H1 (cell line): Measurements from ENCODE around the gene PPP4R3A. TPM values are rescaled to one million over a fixed set of nuclear protein-coding genes. Genes with fewer than 3 reads are reported as not detected.

Source experiments
- CHD7 ChIP-seq: fragments of 300-600 bp; sonication (generic); IDR thresholded peaks from 2 replicates; pipeline ENCODE4 v1.7.1; 2012; ENCODE audit warnings: low read length, moderate library complexity, mild to moderate bottlenecking, inconsistent platforms; ENCODE audit not compliant: insufficient replicate concordance
- polyA plus RNA-seq, 7 experiments: library from polyadenylated mRNA; depleted of rRNA in 3 of 7; stranded (reverse) in 5 of 7; unstranded in 2 of 7; fragments of >200 nt in 5 of 7; fragments of 200-250 nt in 2 of 7; gene quantifications; 1 replicate in 5 of 7; 2 replicates in 1 of 7; 4 replicates in 1 of 7; pipeline versions ENCODE4 v1.2.1 to v1.2.3, GENCODE V29; 2011 to 2013; ENCODE audit warnings: missing spikeins in 2 of 7, mixed read lengths in 2 of 7
- total RNA-seq: library from RNA; stranded (reverse); fragmentation: NEBNext Ultra II Directional; extraction: Animal tissue kit (Norgen Biotek cat#: 25700); gene quantifications from 2 replicates; pipeline ENCODE4 v1.2.1, GENCODE V29; 2021

Gene PPP4R3A
- total and polyA plus RNA-seq, 2 of the 8 experiments (the other 6 are each of a cell fraction or from before 2014, with no cell fraction given) = 31.7 to 122 TPM

- no peak for TF ChIP-seq CHD7
Observed at GRCh38 chr14:91438845-91439244, 71.3 kb downstream of the PPP4R3A start (continued).
